DMS 273 treated with DMSO at 0.1 percent for 48 hours (cell line): ENCODE data around the gene FCGBP.
"Not testable (repeated sequence)": the region's sequence is repeated elsewhere in the genome, so short reads cannot be mapped to it uniquely, and the experiment has no call there.

ENCODE experiments used
- DNase-seq: peaks from one replicate; lab custom pipeline; 2025; lab: John Stamatoyannopoulos, UW

Gene FCGBP

DNA sequence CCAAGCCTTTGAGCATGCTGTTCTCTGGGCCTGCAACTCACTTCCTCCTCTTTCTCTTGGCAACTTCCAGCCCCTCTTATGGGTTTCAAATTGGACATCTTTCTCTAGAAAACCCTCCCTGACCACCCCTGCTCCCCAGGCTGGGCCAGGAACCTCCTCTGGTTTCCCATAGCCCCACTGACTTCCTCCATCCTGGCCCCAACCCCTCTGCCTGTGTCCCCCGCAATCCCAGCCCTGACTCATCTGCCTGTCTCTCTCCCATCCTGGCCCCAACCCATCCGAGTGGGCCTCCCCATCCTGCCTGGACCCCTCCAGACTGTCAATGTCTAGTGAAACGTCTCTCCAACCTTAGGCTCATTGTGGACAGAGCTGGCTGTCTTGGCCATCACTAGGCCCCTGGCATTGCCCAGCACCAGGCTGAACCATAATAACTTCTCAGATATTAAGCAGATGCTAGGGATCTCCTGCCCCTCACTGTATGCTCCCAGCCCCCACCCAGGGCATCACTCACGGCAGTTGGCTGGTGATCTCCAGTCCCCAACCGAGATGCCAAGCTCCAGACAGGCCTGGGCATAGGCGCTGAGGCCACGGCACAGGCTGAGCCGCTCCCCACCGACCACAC is 16.8 kb downstream of the FCGBP start:
- no peak for DNase-seq

DNA sequence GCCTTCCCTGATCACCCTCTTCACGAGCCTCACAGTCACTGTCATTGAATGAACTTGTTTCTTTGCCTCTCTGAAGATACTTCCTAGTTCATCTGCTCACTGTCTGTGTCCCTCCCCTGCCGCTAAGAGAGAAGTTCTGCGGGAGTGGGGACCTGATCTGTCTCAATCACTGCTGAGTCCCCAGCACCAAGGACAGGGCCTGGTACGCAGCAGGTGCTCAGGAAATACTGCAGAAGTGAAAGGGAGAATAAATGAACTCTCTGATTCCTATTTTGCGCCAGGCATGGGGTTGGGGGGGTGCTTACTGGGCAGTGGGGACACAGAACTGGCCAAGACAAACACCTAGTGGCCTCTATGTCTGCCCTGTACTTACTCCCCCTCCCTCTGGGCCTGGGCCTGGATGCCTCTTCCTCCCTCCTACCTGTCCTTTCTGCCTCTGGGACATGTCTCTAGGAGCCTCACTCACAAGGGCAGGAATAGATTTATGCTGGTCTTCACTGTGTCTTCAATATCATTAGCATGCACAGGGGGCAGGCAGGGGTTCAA is 17.5 kb downstream of the FCGBP start:
- DNase-seq = no peak

DNA sequence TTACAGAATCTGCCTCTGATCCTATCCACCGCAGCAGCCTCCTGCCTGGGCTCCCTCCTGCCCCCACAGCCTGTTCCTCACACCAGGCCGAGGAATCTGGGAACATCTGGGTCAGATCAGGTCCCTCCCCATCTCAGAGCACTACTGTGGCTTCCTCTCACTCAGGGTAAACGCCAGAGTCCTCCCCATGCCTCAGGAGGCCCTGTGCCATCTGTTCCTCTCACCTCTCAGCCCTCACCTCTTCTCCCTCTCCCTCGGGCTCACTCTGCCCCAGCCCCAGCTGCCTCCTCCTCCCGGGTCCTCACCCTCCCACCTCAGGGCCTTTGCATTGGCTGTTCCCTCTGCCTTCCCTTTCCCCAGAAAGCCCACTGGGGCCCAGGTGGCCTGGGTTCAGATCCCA is 18.2 kb downstream of the FCGBP start:
- DNase-seq = no peak

DNA sequence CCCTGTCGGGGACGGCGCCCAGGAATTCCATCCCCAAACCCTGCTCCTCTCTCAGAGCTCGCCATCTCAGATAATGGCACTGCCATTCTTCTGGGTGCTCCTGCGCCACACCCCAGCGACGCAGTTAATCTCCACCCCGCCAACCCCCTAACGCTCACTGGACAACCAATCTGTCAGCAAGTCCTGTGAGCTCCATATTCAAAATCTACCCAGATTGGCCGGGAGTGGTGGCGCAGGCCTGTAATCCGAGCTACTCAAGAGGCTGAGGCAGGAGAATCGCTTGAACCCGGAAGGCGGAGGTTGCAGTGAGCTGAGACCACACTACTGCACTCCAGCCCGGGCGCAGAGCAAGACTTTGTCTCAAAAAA is 18.6 kb downstream of the FCGBP start:
- no peak for DNase-seq

DNA sequence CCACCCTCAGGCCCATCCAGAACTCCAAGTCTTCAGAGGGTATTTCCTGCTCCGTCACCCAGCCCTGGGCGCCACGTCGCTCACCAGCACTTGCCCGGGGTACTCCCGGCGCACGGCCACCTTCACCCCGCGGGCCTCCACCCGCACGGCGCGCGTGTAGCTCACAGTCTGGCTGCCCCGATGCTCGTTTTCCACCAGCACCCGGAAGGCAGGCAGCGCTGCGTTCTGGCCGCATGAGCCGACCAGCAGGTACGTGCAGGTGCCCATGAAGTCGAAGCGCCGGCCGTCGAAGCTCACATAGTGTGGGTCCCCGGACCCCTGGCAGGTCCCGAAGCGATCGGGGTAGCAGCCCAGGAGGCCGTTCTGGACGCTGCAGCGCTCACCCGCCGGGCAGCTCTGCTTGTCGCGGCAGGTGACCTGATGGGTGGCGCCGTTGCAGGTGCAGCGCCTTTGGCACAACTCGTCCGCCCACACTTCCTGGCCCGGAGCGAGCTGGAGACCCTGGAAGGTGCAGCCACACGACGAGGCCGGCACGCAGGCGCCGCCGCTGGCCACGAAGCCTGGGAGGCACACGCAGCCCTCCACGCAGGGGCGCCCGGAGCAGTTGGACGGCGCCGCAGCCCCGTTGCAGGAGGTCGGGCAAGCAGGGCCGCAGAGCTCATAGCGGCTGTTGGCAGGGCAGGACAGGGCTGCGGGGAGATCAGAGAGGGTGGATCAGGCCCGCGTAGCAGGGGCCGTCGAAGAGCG is 19.2 kb downstream of the FCGBP start:
- no peak for DNase-seq

DNA sequence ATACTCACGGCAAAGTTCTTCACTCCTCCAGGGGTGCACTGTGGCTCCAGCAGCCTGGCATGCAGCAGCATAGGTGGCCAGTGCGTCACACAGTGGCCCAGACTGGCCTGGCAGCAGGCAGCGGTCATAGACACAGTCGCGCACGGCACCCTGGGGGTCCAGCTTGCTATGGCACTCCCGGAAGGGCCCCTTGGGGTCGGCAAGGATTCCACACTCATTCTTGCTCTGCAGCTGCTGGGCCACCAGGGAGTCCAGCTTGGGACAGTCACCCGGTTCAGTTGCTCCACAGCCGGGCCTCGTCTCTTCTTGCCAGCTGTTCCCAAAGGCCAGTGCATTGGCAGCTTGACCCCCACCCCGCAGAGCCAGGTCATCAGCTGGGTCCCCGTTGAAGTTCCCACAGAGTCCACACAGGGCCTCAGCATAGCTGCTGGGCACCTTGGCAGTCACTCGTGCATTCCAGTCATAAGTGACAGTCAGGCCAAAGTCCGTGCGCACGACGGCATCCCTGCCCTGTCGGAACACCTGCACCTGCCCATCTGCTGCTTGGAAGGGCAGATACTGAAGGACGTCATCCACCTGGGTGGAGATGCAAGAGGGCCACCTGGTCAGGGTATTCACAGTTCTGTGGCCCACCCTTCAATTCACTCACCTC is 20.6 kb downstream of the FCGBP start:
- no peak for DNase-seq

DNA sequence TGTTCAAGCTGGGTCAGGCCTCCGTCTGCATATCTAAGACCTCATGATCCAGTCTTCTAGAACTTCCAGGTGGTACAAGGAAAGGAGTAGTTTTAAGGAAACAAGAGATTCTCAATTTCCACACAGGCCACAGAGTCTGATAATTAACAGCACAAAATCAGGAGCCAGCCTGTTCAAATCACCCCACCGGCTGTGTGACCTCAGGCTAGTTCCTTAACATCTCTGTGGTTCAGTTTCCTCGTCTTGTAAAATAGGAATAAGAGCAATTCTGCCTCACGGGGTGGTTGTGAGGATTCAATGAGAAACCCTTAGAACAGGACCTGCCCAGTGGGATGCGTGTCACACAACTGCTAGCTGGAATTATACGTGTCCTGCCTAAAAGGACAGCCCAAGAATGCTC is 25.6 kb downstream of the FCGBP start:
- no peak for DNase-seq

DNA sequence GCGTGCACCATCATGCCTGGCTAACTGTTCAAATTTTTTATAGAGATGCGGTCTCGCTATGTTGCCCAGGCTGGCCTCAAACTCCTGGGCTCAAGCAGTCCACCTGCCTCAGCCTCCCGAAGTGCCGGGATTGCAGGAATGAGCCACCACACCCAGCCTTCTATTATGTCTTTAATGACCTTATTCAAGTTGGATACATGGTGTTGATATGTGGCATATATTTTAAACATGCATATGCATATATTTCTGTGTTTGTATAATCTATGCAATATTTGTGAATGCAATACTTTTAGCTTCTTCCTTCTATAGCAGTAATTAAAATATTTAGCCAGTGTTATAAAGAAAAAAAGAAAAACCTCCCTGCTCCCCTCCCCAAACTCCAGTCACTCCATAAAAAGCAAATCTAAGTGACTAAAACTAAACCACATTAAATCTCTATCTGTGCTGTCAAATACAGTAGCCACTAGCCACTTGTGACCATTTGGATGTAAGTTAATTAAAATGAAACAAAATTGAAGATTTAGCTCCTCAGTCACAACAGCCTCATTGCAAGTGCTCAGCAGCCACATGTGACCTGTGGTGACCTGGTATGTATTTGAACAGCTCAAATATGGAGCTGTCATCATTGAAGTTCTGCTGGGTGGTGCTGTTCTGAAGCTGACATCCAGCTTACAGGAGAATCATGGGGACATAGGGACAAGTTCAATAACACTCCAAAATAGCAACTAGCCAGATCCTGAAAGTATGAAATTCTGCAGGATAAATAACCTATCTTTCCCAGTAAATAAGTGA is 27.4 kb downstream of the FCGBP start:
- no peak for DNase-seq

DNA sequence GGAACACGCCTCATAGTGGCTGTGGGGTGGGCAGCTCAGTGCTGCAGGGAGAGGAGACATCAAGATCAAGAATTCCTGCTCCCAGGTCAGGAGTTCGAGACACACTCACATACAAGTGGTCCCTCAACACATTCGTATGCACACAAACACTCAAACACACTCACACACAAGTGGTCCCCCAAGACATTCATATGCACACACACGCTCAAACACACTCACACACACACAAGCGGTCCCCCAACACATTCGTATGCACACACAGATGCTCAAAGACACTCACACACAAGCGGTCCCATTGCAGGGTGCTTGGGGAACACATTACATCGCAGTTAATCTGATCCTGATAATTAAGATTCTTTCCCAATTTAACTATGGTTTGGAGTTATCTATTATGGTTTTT is 28.2 kb downstream of the FCGBP start:
- no peak for DNase-seq

DNA sequence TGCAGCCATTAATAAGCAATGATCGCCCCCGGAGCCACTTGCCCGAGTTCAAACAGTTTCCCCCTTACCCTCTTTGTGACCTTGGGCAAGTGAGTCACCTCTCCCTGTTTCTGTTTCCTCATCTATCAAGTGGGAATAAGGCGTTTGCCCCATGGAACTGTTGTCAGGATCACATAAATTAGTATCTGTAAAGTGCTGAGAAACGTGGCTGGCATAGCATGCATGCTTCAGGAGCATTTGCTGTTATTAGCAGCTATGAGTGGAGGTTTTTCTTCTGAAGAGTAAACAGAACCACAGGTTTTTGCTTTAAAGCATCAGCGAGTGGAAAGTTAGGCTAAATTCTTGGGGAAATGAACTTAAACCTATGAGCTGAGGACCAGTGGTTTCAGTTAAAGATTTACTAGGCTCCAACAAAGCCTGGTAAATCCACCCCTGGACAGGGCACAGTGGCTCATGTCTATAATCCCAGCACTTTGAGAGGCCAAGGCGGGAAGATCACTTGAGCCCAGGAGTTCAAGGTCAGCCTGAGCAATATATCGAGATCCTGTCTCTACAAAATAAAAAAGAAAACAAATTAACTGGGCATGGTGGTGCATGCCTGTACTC is 30.8 kb downstream of the FCGBP start:
- DNase-seq = not testable (repeated sequence)

DNA sequence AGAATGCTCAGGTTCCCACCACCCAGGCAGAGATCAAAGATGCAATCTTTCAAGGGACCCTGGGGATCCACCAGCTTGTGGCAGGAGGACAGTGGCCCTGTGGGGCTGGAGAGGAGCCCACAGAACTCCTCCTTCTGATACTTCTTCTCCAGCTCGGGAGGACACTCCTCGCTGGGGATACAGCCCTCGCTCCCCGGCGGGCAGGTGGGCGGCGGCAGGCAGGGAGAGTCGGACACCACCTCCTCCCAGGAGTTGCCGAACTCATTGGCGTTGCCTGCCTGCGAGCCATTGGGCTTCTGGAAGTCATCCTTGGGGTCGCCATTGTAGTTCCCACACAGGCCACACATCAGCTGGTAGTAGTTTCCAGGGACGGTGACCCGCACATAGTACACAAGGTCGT is 32.1 kb downstream of the FCGBP start:
- DNase-seq = not testable (repeated sequence)

DNA sequence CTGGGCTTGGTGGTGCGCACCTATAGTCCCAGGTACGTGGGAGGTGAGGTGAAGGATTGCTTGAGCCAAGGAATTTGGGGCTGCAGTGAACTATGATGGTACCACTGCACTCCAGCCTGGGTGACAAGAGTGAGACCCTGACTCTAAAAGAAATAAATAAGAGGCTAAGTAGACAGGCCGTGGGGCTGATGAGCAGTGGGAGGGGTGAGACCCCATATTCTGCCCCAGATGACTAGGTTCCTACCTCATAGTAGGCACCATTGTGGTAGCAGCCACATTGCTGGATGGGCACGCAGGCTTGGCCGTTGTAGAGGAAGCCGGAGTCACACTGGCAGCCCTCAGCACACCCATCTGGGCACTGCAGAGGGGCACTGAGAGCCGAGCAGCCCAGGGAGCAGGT is 32.8 kb downstream of the FCGBP start:
- not testable (repeated sequence) for DNase-seq

DNA sequence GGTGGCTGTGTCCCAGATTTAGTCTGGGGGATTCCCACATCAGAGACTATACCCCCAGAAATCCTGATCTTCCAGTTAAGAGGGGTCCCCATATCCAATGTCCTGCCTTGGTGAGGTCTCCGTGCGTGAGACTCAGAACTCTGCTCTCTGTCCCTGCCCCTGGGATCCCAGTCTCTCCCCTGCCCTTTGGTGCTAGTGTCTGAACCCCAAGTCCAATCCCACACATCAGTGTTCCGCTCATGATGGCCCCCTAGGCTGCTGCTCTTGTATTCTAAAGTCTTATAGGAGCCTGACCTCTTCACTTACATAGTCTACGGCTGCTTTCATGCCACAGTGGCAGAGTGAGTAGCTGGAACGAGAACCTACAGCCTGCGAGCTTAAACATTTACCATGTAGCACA is 35.6 kb downstream of the FCGBP start:
- DNase-seq = not testable (repeated sequence)

DNA sequence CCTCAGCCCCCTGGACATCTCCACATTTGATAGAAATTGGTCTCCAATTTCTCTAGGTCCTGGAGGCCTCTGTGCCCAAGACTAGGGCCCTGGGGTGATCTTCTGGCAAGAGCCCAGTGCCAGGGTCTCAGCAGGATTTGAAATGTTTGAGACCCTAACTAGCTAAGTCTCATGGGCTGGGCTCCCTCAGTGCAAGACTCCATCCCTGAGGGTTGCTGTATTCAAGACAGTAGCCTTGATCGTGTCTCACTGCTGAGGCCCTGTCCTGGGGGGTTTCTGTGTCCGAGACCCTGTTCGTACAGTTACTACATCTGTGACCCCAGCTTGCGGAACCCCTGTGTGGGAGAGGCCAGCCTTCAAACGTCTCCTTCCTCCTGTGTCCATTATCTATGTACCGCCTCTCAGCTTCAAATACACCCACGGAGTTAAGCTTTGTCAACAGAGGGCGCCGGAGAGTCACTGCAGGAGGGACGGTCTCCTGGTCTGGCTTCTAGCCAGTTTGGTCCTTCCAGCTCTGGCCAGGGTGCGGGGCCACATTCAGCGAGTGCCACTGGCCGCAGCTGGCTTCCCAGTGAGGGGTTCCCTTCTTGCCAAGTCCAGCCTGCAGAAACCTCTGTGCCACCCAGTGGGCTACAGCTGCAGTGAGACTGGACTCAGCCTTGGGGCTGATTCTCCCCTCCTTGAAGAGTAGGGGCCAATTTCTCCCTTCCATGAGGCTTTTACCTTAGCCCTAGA is 36.8 kb downstream of the FCGBP start:
- not testable (repeated sequence) for DNase-seq

DNA sequence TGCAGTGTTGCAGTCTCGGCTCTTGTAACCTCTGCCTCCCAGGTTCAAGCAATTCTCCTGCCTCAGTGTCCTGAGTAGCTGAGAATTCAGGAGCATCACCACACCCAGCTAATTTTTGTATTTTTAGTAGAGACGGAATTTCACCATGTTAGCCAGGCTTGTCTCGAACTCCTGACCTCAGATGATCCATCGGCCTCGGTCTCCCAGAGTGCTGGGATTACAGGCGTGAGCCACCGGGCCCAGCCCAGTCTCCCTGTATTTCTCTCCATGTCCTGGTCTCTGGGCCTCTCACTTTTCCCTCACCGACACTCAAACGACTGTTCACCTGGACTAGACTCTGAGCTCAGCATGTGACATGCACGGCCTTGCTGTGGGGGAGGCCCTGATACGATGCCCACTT is 39.3 kb downstream of the FCGBP start:
- not testable (repeated sequence) for DNase-seq

DNA sequence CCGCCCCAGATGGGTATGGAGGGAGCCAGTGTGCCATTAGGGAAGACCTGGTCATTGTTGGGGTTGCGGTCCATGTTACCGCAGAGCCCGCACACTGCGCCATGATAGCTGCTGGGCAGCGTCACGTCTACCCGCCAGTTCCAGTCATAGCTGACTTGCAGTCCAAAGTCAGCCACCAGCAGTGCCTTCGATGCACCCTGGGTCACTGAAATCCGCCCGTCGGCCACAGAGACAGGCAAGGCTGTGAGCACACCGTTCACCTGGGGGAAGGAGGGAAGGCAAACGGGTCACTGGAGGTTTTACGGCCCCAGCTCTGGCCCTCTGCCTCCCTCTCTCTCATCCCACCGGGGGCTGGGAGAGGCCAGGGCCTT is 40.2 kb downstream of the FCGBP start:
- DNase-seq = not testable (repeated sequence)

DNA sequence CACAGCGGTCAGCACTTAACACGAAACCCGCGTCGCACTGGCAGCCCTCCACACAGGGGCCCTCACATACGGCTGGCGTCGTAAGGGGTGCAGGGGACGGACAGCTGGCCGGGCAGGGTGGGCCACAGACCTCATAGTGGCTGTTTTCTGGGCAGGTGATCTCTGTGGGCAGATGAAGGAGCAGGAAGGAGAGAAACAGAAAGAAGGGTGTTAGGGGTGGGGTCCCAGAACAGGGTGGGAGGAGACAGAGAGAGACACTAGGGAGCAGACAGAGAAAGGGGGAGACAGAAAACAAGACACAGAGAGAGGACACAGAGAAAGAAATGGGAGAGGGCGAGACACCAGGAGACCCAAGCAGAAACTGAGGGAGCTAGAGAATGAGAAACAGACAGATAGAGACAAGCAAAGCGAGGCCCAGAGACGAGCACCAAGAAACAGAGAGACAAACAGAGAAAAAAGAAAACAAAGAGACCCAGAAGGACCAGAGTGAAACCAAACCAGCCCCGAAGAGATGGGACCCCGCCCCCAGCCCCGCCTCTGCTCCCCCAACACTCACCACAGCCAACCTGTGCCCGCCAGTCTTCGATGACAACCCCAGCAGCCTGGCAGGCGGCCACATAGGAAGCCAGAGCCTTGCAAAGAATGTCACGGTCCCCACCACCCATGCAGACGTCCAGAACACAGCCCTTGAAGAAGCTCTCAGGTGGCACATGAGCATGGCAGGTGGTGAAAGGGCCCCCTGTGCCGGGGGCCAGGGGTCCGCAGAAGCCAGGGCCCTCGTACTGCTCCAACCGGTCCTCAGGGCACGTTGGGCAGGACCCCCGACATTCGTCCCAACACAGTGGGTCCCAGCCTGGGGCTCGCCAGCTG is 40.8 kb downstream of the FCGBP start:
- DNase-seq = not testable (repeated sequence)

DNA sequence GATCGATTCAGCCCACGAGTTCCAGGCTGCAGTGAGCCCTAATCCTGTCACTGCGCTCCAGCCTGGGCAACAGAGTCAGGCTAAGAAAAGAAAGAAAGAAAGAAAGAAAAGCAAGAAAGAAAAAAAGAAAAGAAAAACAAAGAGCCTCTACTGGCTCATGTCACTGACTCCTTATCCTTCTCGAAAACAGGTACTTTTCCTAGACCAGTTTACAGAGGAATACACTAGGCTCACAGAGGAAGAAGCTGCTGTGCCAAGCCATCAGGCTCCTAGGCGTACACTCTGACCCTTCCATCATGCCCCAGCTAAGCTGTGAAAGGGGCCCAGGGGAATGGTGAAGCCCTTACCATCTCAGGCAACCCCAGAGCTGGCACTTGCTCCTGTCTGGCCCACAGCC is 41.9 kb downstream of the FCGBP start:
- not testable (repeated sequence) for DNase-seq

DNA sequence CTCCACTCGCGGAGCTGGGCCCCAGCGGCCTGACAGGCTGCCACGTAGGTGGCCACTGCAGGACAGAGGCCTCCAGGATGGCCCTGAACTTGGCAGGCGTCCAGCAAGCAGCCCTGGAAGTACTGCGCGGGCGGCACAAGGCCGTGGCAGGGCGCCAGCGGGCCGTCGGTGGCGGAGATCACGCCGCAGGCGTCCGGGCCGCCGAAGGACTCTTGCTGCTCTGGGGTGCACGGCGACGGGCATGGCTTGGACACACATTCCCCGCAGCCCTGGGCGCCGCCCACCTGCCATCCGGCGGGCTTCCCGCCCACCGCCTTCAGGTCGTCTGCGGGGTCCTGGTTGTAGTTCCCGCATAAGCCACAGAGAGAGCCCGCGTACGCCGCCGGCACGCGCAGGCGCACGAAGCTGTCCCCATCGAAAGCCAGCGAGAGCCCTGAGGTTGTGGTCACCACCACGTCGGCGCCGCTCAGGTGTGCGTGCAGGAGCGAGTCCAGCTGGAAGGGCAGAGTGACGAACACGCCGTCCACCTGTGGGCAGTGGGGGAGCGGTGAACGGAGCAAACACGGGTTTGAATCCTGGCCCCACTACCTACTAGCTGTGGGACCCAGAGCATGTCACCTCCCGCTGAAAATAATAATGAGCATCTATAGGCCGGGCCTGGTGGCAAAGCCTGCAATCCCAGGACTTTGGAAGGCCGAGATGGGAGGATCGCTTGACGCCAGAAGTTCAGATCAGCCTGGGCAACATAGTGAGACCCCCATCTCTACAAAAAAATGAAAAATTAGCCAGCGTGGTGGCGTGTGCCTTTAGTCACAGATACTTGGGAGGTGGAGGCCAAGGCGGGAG is 42.6 kb downstream of the FCGBP start:
- DNase-seq = not testable (repeated sequence)
